Activated CD4-positive, CD25-positive, alpha-beta regulatory T cell (primary cell): Measurements from ENCODE around the gene RAB12.

Experiments
- DNase-seq, 4 experiments: peaks; one replicate each; lab custom pipeline; 2025; lab: John Stamatoyannopoulos, UW

The RAB12 gene

GRCh38 chr18:8685141-8685913, 76.1 kb downstream of the RAB12 start:
- DNase-seq = no peak

GRCh38 chr18:8685914-8686216, 76.6 kb downstream of the RAB12 start:
- DNase-seq = no peak

DNA sequence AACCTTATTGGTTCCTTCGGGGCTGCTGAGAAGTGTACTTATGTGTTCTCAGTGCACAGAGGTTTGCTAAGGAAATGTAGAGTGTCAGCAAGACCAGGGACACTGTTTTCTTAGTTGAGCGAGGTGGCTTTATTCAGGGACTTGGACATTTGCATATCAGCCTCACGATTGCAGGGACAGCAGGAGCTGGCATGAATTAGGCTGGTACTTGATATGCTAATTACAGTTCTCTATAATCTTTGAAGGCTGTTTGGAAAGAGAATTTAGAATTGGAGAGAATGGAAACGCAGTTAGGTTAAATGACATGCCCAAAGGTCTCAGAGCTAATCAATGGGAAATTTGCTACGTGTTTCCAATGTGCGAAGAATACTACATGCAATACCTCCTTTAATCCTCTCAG, 77.4 kb downstream of the RAB12 start:
- no peak for DNase-seq

- no peak for DNase-seq
Measured at GRCh38 chr18:8688216-8688800, 79.1 kb downstream of the RAB12 start.

- DNase-seq = no peak
Measured at GRCh38 chr18:8688816-8689215, 79.6 kb downstream of the RAB12 start.
